ENCODE results near the gene TOB1.
A peak's percentile ranks its signal among the peaks of the same experiment; 100 is the strongest.
"Not testable (repeated sequence)": the region's sequence is repeated elsewhere in the genome, so short reads cannot be mapped to it uniquely, and the experiment has no call there.

TOB1 gene

DNA sequence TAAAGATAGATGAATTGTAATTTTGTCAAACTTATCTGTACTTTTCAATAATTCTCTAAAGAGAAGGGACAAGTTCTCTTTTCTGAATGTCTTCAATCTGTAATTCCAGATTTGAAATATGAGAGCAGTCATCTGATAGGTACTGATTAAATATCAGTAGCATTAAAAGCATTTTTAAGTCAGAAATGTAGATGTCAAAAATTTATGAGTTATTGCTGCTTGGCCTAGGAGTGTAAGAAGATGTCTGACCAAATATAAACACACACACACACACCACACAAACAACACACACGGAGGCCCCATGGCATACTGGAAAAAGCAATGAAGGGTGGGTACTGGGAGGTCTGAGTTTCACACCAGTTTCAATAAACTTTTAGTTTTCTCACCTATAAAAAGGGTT is 2.4 kb upstream of the TOB1 start:
- no peak for DNase-seq (ENCODE audit: low spot score)

GRCh38 chr17:50868140-50868438 is 1.9 kb upstream of the TOB1 start:
- DNase-seq (ENCODE audit: low spot score) = no peak

DNA sequence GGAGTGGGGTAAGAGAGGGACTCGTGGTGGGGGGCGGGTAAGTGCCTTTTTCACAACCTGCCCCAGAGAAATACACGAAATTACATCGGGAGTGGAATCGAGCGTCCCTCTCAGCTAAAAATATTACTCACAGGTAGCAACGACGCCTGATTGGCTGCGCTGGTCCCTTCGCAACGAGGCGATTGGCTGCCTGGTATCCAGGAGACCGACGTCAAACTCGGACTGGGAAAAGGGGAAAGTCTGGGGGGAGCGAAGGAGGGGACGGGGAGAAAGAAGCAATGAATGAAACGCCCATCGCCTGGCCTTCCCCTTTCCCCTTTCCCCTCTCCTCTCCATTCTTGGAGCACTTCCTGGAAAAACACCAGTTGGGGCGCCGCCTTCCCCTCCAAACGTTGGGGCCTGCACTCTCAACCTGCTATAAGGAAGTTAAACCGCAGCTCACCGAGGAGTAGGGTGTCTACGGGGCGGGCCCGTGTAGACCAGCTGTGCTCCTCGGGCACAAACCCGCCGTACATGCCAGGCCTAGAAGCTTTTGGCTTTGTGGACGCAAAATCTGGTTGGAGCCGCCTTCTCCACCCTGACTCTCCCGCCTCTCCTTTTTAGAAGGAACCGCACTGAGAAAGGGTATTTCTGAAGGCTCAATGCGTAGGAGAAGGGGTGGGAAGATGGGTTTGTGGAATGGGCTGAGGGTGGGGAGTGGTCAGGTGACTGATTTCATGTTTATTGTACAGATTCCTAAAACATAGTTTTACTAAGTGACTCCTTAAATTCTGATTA is 1.4 kb upstream of the TOB1 start:
- peak; percentile 99 for DNase-seq (ENCODE audit: low spot score)

GRCh38 chr17:50866950-50867362 is 802 bp upstream of the TOB1 start:
- DNase-seq (ENCODE audit: low spot score) = no peak

DNA sequence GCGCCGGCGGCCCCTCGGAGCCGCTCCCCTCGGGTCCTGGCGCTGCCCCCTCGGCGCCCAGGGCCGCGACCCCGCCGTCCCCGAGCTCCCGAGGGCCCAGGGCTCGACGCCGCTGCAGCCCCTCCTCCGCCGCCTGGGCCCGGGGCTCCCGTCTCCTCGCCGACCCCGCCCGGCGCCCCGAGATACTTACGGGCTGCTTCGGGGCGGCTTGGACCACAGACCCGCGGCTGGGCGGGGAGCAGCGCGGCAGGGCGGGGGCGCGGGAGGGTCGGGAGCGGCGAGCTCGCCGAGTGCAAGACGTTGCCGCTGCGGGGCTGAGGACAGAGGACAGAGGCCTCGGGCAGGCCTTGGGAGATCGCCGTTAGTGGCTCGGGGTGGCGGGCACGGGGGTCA is 290 bp downstream of the TOB1 start:
- no peak for DNase-seq (ENCODE audit: low spot score)

DNA sequence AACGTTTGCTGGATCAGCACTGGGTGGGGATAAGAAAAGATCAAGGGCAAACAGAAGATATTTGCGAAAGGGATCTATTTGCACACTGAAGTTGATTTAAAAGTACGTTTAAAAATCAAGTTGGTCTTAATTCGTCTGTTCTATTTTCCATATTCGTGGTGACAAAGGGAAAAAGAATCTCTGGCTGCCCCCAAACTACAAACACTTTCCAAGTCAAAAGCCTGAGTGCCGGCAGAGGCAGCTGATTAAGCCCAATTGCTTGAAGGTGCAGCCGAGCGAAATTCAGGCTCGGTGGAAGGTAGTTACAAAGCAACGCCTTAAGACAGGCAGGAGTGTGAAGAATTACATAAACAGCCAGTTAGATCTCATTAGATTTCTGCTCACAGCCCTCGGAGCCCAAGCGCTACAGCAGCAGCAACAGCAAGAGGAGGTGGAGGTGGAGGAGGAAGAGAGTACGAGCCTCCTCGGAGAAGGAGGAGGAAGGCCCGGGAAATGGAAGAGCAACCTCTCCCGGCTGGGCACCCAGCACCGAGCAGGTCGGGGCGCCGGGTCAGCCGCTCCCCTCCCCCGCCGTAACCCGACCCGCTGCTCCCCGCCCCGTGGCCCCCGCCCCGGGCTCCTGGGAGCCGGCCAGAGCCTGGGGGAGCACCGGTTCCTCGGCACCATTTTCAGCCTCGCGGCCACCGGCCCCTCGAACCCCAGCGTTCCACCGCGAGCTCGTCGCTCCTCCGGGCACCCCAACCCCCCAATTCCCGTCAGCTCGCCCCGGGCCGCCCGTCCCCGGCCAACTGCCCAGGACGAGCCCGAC is 890 bp downstream of the TOB1 start:
- peak; percentile 78 for DNase-seq (ENCODE audit: low spot score)

DNA sequence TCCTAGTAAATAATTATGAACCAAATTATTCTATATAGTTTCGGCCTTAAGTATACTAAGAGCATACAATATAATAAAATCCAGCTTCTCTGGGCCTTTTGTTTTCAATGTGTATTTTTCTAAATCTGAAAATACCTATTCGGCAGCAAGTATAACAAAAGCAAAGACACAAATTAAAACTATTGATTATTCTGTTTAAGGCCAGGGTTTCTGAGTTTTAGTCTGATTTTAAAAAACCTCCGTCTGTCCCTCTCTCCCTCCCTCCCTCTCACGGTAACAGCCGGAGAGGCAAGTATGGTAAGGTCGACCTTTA is 1.5 kb downstream of the TOB1 start:
- DNase-seq (ENCODE audit: low spot score) = no peak

DNA sequence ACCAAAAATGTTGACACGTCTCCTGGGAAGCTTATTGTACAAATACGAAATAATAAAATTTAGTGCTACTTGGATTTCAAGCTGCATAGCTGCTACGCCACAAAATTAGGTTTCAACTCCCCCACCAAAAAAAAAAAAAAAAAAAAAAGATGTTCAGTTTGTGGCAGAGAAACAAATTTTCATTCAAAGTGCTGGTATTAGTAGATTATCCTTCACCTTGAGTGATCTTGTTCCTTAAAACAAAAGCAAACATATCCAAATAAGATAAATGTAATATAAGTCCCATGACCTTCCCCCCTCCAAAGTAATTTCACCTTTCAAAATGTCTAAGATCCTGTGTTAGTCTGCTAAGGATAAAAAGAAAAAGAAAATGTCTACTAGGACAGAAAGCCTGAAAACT is 2.2 kb downstream of the TOB1 start:
- no peak for DNase-seq (ENCODE audit: low spot score)

DNA sequence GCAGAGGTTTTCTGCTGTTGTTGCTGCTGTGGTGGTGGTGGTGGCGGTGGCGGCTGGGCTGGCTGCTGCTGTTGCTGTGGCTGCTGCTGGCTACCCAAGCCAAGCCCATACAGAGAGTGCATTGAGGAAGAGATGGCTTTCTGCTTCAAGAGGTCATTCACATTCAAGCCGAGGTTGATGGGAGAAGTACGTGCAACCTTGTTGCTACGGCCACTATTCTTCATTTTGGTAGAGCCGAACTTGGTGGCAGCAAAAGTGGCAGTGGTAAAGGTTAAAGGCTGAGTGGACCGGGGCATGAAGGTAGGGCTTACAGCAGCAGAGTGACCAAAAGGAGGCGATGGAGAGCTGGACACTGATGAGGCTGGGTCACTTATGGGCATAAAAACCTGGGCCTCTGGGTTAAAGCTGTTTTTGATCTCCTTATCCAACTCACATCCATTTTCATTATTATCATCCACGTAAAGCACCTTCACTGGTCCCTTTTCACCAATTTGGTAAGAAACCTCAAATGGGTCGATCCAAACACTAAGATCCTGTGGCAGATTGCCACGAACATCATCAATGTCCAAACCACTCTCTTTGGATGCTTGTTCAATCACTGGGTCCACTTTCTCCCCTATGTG is 2.8 kb downstream of the TOB1 start:
- DNase-seq (ENCODE audit: low spot score) = peak; percentile 79

- no peak for DNase-seq (ENCODE audit: low spot score)
These were observed 4.2 kb downstream of the TOB1 start for GRCh38 chr17:50861822-50862528.

DNA sequence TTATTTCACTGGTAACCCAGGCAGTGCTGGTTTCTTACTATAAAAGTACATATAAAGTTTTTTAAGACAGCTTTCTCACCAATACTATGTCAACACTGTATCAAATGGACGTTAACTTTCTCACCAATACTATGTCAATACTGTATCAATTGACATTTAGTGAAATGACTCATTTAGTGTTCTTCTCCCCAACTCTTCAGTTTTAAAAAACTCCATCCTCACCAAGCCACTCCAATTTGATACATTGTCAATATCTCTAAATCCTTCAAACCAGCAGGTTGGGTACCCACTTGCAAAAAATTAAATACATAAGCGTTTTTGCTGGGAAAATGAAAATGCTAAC is 4.8 kb downstream of the TOB1 start:
- DNase-seq (ENCODE audit: low spot score) = no peak

- not testable (repeated sequence) for DNase-seq (ENCODE audit: low spot score)
These were observed 6.4 kb downstream of the TOB1 start for GRCh38 chr17:50859727-50860126.

DNA sequence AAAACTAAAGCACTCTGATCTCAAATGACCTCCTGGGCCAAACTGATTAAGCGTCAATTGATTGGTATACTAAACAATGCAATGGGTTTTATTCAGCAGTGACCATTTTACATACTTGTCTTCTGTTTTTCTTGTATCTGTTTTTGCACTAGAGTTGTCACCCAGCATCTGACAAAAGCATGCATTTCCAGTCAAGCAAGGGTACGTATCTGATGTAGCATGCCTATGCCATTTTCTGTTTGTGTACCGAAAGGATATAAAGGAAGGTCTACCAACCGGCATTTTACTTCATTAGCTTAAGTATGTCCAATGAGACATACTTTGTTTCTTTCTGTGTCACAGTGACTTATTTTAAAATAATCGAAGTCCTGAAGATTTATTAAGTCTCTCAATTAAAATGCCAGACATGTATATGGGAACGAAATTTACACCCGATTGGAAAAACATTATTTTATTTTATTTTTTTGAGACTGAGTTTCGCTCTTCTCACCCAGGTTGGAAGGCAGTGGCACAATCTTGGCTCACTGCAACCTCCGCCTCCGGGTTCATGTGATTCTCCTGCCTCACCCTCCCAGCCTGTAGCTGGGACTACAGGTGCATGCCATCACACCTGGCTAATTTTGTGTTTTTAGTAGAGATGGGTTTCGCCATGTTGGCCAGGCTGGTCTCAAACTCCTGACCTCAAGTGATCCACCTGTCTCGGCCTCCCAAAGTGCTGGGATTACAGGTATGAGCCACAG is 7.5 kb downstream of the TOB1 start:
- no peak for DNase-seq (ENCODE audit: low spot score)

GRCh38 chr17:50856431-50856830 is 9.7 kb downstream of the TOB1 start:
- DNase-seq (ENCODE audit: low spot score) = no peak

- no peak for DNase-seq (ENCODE audit: low spot score)
These were observed 10.3 kb downstream of the TOB1 start for GRCh38 chr17:50855708-50856330.

DNA sequence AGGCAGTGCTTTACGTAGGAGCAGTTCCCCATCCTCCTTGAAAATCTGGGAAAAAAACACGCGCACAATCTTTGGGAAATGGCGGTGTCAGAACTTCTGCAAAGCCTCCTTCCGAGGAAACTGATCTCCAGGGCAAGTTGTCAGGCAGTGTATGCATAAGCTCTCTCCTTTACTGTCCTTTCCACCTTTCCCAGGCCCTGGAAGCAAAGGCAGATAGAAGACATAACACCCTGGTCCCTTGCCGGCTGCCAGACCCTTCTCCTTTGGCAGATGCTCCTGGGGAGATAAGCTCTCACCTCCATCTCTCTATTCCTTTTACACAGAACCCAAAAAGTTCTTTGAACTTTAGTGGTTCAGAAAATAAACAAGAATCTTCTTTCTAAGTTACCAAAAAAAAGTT is 12.4 kb downstream of the TOB1 start:
- DNase-seq (ENCODE audit: low spot score) = no peak

- no peak for DNase-seq (ENCODE audit: low spot score)
These were observed 13.0 kb downstream of the TOB1 start for GRCh38 chr17:50853015-50853615.

- no peak for DNase-seq (ENCODE audit: low spot score)
These were observed 15.5 kb downstream of the TOB1 start for GRCh38 chr17:50850640-50851039.

GRCh38 chr17:50848711-50849110 is 17.4 kb downstream of the TOB1 start:
- no peak for DNase-seq (ENCODE audit: low spot score)

GRCh38 chr17:50848039-50848438 is 18.1 kb downstream of the TOB1 start:
- DNase-seq (ENCODE audit: low spot score) = no peak

DNA sequence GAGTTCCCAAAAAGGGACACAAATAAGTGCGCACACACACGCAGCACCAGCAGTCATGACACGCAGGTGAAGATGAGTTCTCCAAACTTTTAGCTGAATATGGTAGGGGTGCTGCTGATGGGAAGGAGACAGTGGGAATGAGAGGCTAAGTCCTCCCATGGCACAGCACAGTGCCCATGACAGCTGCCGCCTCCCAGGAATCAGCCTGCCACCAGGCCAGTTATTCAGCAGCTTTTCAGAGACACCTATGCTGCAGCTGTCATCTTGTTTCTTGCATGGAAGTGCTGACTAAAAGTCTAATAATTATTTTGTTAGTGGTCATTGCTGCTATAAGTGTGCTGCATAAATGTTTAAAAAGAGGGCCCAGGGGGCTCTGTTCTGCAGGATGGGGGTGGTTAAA is 18.6 kb downstream of the TOB1 start:
- DNase-seq (ENCODE audit: low spot score) = no peak
